Breast epithelium (tissue), 4 donors: ENCODE data around the gene SLC38A10. TPM values are rescaled to one million over a fixed set of nuclear protein-coding genes. Genes with fewer than 3 reads are reported as not detected.

Experiments
- DNase-seq, 2 donors: peaks; one replicate each; pipeline ENCODE4 v3.0.0-alpha.2; 2019; ENCODE audit warnings: low spot score in 2 of 2
- H3K27ac ChIP-seq, 2 donors: fragments of 200-600 bp; sonication (generic) in 1 of 2; one replicate each; pipeline ENCODE4 v1.5.1; 2016 to 2019; ENCODE audit warnings: mild to moderate bottlenecking in 1 of 2
- H3K27me3 ChIP-seq, 2 donors: fragments of 200-600 bp; sonication (generic) in 1 of 2; one replicate each; pipeline versions ENCODE4 v1.5.1 to v1.6.0; 2017 to 2019; ENCODE audit warnings: control low read depth in 1 of 2, mild to moderate bottlenecking in 1 of 2
- H3K36me3 ChIP-seq: fragments of 200-600 bp; one replicate; pipeline ENCODE4 v1.5.1; 2019
- H3K4me1 ChIP-seq, 2 donors: fragments of 200-600 bp; sonication (generic); one replicate each; pipeline ENCODE4 v1.5.1; 2016 to 2019; ENCODE audit warnings: control low read depth in 1 of 2
- H3K4me3 ChIP-seq, 3 donors: fragments of 200-600 bp; sonication (generic); 1 replicate in 2 of 3; 2 replicates in 1 of 3; pipeline ENCODE4 v1.5.1; 2016 to 2019; ENCODE audit warnings: mild to moderate bottlenecking in 3 of 3, moderate library complexity in 2 of 3
- H3K9me3 ChIP-seq, 2 donors: fragments of 200-600 bp; sonication (generic) in 1 of 2; one replicate each; pipeline ENCODE4 v1.5.1; 2016 to 2019; ENCODE audit warnings: control low read depth in 1 of 2
- CTCF ChIP-seq, 3 donors: fragments of 450-650 bp; IDR thresholded peaks; one replicate each; pipeline ENCODE4 v1.5.1; 2016 to 2017; ENCODE audit warnings: antibody characterized with exemption in 3 of 3, mild to moderate bottlenecking in 3 of 3, moderate library complexity in 3 of 3
- POLR2A ChIP-seq: fragments of 450-650 bp; IDR thresholded peaks from one replicate; pipeline ENCODE4 v1.6.1; 2016; ENCODE audit warnings: antibody characterized with exemption, mild to moderate bottlenecking, moderate library complexity
- POLR2AphosphoS5 ChIP-seq, 3 donors: sonication (generic); formaldehyde crosslinking; IDR thresholded peaks; one replicate each; pipeline ENCODE4 v1.6.1; 2017; ENCODE audit warnings: antibody characterized with exemption in 3 of 3
- intact Hi-C: fragments of 100-400 bp; cut with DNase I; formaldehyde crosslinking; loops from one replicate; pipeline ENCODE4 v1.15.1; 2023; ENCODE audit warnings: low total_unique reads
- total RNA-seq, 3 donors: library from RNA; depleted of rRNA; stranded (reverse); fragments of >200 nt; gene quantifications; one replicate each; pipeline ENCODE4 v1.1.0, GENCODE V29; 2016

The SLC38A10 gene
- total RNA-seq, 3 donors from 2014 or later, result 52.4 to 104 (median 85.2) TPM

- intact Hi-C loops, result no loop called here
- no peaks in the 10 kb centered on the region for H3K27me3 ChIP-seq
- no peak overlapping the region for H3K4me3 ChIP-seq
- no peaks in the 10 kb centered on the region for H3K9me3 ChIP-seq
- no peak for DNase-seq
- H3K36me3 ChIP-seq, result no peaks in the 10 kb centered on the region
- H3K27ac ChIP-seq, result no peak overlapping the region
- TF ChIP-seq POLR2A (no peak), CTCF (IDR thresholded peaks at IDR 0.05) (no peak), POLR2AphosphoS5 (IDR thresholded peaks at IDR 0.05) (no peak)
- peaks cover 11 to 12% of the 10 kb centered on the region in 2 donors for H3K4me1 ChIP-seq
These were observed 16.8 kb upstream of the SLC38A10 start for GRCh38 chr17:81311946-81312345.

GRCh38 chr17:81310949-81311550 lies 15.9 kb upstream of the SLC38A10 start:
- no peak for DNase-seq
- Histone ChIP-seq H3K36me3 (no peaks in the 10 kb centered on the region), H3K4me3 (no peak overlapping the region), H3K27me3 (no peaks in the 10 kb centered on the region), H3K9me3 (no peaks in the 10 kb centered on the region), H3K27ac (no peak overlapping the region), H3K4me1 (peaks cover 11 to 12% of the 10 kb centered on the region in 2 donors)
- intact Hi-C loops, result no loop called here
- TF ChIP-seq POLR2AphosphoS5 (IDR thresholded peaks at IDR 0.05), result no peak
- no peak for TF ChIP-seq POLR2A
- TF ChIP-seq CTCF (IDR thresholded peaks at IDR 0.05), result no peak

GRCh38 chr17:81309859-81310839 lies 15.0 kb upstream of the SLC38A10 start:
- Histone ChIP-seq H3K4me3 (peak overlapping the region in 2 of 3 donors; percentile 37 to 62), H3K27ac (peak overlapping the region; percentile 68 to 88)

GRCh38 chr17:81309140-81309858 lies 14.2 kb upstream of the SLC38A10 start:
- Histone ChIP-seq H3K9me3 (no peaks in the 10 kb centered on the region), H3K27ac (peak overlapping the region; percentile 68 to 88), H3K4me1 (peaks cover 11 to 12% of the 10 kb centered on the region in 2 donors), H3K4me3 (peak overlapping the region; percentile 37 to 62 (median 38)), H3K27me3 (no peaks in the 10 kb centered on the region), H3K36me3 (no peaks in the 10 kb centered on the region)
- TF ChIP-seq CTCF (IDR thresholded peaks at IDR 0.05) (peak; percentile 70 to 74 (median 72)), POLR2AphosphoS5 (IDR thresholded peaks at IDR 0.05) (peak in 2 of 3 donors; percentile 32 to 68), POLR2A (no peak)
- intact Hi-C loops, result no loop called here
- peak; percentile 85 to 92 for DNase-seq

More at GRCh38 chr17:81309859-81310839, 15.0 kb upstream of the SLC38A10 start:
- peaks cover 11 to 12% of the 10 kb centered on the region in 2 donors for H3K4me1 ChIP-seq
- intact Hi-C loops, result no loop called here
- H3K36me3 ChIP-seq, result no peaks in the 10 kb centered on the region
- no peak for DNase-seq
- TF ChIP-seq POLR2A, result no peak
- TF ChIP-seq CTCF (IDR thresholded peaks at IDR 0.05), result no peak
- no peak for TF ChIP-seq POLR2AphosphoS5 (IDR thresholded peaks at IDR 0.05)
- no peaks in the 10 kb centered on the region for H3K9me3 ChIP-seq
- H3K27me3 ChIP-seq, result no peaks in the 10 kb centered on the region
